BJ (cell line): ENCODE measurements around the gene DERA. TPM values are rescaled to one million over a fixed set of nuclear protein-coding genes. Genes with fewer than 3 reads are reported as not detected.

Experiments
- CTCF ChIA-PET: fragments of 350-600 bp; formaldehyde crosslinking; extraction: SDS; loops from one replicate; lab custom pipeline; 2021; ENCODE audit warnings: antibody characterized with exemption, inconsistent platforms; lab: Yijun Ruan, JAX
- POLR2A ChIA-PET: fragments of 300-600 bp; sonication (Branson Sonifier 250); formaldehyde crosslinking; extraction: SDS; loops from one replicate; lab custom pipeline; 2021; ENCODE audit warnings: antibody characterized with exemption; lab: Charles Lee
- DNase-seq: peaks from one replicate; pipeline ENCODE4 v3.0.0-alpha.2; 2011; ENCODE audit warnings: low read depth
- H3K27me3 ChIP-seq: 2 replicates; pipeline ENCODE4 v1.6.0; 2011; ENCODE audit warnings: low read length; ENCODE audit not compliant: control insufficient read depth, insufficient read depth
- H3K36me3 ChIP-seq: 2 replicates; pipeline ENCODE4 v1.5.1; 2011; ENCODE audit warnings: low read length; ENCODE audit not compliant: control insufficient read depth, insufficient read depth
- H3K4me3 ChIP-seq: 2 replicates; pipeline ENCODE4 v1.5.1; 2011; ENCODE audit warnings: low read depth, mild to moderate bottlenecking, control low read depth, low read length
- polyA plus RNA-seq: library from polyadenylated mRNA; depleted of rRNA; stranded (reverse); fragments of >200 nt; gene quantifications from 2 replicates; pipeline ENCODE4 v1.2.3, GENCODE V29; 2011
- TF ChIP-seq, protein P1 (sequence below): IDR thresholded peaks from 2 replicates; pipeline ENCODE4 v1.5.1; 2011; ENCODE audit warnings: low read depth, mild to moderate bottlenecking, control low read depth, inconsistent platforms, low read length, moderate library complexity; ENCODE audit not compliant: insufficient read depth

The DERA gene
- polyA plus RNA-seq, 1 experiment = 22.6 TPM

DNA sequence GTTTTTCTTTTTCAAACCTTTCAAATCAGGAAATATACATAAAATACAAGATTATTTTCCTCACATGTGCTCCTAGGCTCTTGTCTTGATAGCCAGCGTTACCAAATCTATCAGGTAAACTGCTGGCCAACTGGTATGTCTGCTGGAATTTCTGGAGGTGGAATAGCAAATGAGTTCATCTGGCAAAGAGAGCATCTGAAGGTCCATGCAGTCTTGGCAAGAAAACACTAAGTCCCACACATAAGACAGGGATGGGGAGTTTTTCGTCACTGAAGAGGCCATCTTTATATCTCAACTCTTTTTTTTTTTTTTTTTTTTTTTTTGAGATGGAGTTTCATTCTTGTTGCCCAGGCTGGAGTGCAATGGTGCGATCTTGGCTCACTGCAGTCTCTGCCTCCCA lies 60.1 kb downstream of the DERA start:
- CTCF ChIA-PET = no interaction called here
- DNase-seq = no peak

DNA sequence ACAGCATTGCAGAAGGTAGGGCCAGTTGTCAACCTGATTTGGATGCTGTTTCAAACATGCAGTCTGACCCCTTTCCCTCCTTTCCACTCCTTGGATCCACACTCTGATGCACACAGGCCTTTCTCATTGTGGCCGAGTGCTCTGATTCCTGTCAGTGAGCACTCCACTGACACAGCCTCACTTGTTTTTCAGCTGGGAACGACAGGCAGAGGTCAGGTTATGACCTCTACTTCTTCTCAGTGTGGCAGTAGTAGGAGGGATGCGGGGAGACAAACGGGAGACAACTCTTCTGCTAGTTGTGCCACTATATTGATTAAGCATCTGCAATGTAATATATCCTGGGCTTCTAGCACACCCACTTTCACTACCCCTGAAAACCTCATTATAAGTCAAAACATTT lies 61.8 kb downstream of the DERA start:
- Histone ChIP-seq H3K4me3 (no peak overlapping the region), H3K27me3 (no peaks in the 10 kb centered on the region), H3K36me3 (no peaks in the 10 kb centered on the region; the same call in 1 of the 2 replicates)
- TF ChIP-seq, protein P1, sequence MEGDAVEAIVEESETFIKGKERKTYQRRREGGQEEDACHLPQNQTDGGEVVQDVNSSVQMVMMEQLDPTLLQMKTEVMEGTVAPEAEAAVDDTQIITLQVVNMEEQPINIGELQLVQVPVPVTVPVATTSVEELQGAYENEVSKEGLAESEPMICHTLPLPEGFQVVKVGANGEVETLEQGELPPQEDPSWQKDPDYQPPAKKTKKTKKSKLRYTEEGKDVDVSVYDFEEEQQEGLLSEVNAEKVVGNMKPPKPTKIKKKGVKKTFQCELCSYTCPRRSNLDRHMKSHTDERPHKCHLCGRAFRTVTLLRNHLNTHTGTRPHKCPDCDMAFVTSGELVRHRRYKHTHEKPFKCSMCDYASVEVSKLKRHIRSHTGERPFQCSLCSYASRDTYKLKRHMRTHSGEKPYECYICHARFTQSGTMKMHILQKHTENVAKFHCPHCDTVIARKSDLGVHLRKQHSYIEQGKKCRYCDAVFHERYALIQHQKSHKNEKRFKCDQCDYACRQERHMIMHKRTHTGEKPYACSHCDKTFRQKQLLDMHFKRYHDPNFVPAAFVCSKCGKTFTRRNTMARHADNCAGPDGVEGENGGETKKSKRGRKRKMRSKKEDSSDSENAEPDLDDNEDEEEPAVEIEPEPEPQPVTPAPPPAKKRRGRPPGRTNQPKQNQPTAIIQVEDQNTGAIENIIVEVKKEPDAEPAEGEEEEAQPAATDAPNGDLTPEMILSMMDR = no peak
- no peak for DNase-seq
- ChIA-PET POLR2A (no interaction called here), CTCF (no interaction called here)

More for the DNA sequence above, 60.1 kb downstream of the DERA start:
- no peaks in the 10 kb centered on the region; the same call in 1 of the 2 replicates for H3K36me3 ChIP-seq
- TF ChIP-seq, protein P1 = no peak
- no peak overlapping the region for H3K4me3 ChIP-seq
- no peaks in the 10 kb centered on the region for H3K27me3 ChIP-seq
- POLR2A ChIA-PET = no interaction called here

DNA sequence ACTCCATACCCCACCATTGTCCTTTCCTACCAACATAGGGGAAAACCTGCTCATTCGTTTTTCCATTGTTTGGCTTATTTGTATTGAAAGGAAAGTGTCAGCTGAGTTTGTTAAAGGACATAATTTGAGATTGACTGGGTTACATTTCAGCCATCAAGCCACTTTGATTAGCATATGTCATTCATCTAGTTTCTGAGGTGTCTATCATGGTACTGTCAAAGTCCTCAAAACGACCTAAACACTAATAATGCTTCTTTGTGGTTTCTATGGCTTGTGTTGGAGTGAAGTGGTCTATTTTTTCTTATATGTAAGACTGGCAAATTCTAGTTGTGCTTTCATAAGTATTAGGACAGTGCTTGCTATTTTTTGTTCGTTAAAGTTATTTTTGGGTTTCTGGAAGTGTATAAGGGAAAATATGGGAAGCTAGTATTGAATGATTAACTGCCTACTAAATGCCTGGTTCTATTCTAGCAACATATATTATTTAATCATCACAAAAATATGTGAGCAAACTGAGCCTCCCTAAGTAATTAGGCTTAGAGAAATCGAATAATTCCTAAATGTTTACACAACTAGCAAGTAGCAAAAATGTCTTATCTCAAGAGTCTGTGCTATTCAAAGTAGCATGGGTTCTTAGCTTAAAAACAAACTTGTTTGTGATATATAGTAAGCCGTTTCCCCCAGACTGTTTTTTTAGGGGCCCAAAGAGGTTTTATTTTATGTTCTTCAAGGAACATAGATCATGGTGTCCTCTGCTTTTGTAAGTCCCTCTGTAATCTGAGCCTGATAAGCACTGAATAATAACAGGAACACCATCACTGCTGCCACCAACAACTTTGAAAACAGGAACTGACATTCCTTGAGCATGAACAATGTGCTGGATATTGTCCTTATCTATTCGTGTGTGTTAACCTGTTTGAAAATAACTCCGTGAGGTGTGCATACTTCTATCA lies 67.1 kb downstream of the DERA start:
- CTCF ChIA-PET = interaction anchor here (0.6 to 1.5 kb wide), 3 partner anchors 10 to 49 kb away, joined by 3 to 5 read pairs (median 4); no protein-coding TSS in a partner anchor
- TF ChIP-seq, protein P1 = no peak
- H3K27me3 ChIP-seq = no peaks in the 10 kb centered on the region
- DNase-seq = peak; percentile 15
- POLR2A ChIA-PET = no interaction called here
- no peaks in the 10 kb centered on the region for H3K36me3 ChIP-seq
- no peak overlapping the region for H3K4me3 ChIP-seq

DNA sequence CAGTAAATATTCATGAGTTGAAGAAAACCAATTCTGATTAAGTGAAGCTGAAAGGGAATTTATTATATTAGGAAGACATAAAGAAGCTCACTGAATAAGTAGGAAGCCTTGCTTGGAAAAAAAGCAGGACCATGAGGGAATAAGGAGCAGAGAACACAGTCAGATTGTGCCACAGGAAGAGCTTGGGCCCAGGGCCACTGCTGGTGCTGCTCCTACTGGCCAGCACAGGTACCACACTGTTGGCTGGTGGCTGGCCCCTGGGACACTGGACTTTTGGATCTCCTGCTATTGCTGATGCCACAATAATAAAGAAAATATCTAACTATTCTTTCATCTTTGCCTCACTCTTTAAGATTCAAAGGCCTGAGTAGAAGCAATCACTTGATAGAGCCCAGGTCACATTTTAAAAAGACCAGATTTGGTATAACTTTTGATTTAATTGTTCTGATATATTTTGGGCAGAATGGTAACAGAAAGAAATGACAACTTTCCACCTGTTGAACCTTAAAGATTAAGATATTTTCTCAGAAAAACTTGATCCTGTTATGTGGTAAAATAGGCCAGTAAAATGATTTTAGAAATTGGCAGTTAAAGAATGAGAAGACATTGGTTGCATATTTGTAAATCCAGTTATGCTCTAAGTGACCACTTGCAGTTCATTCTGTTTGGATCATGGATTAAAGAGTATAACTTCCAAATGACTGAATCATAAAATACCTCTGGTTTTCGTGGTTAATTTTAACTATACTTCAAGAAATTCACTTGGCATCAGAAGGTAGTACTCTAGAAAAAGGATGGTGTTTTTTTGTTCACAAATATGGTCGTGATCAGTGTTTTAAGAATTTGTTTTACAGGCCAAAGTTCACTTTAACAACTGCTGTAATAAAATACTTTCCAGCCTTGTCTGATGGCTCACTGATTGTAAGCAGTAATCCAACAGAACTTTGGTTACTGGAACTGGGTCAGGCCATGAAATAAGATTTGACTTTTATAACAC lies 68.3 kb downstream of the DERA start:
- Histone ChIP-seq H3K4me3 (no peak overlapping the region), H3K27me3 (no peaks in the 10 kb centered on the region), H3K36me3 (no peaks in the 10 kb centered on the region)
- DNase-seq = peak; percentile 98
- TF ChIP-seq, protein P1 = peak; percentile 68
- ChIA-PET CTCF (interaction anchor here (0.5 to 1.5 kb wide), 3 partner anchors 11 to 1175 kb away, joined by 3 to 5 read pairs (median 3); no protein-coding TSS in a partner anchor), POLR2A (no interaction called here)
